DND-41 (cell line): ENCODE data around the gene DUSP15.

Experiments
- EZH2 ChIP-seq: IDR thresholded peaks from 3 replicates; pipeline ENCODE4 v1.6.1; 2012; ENCODE audit warnings: borderline replicate concordance, low read depth, mild to moderate bottlenecking, moderate library complexity, low read length, inconsistent platforms; ENCODE audit not compliant: severe bottlenecking
- TF ChIP-seq, protein P1 (sequence below): IDR thresholded peaks from 2 replicates; pipeline ENCODE4 v1.5.1; 2012; ENCODE audit warnings: borderline replicate concordance, low read length, moderate library complexity, mild to moderate bottlenecking; ENCODE audit not compliant: poor library complexity, severe bottlenecking; ENCODE audit errors: extremely low read depth

DNA sequence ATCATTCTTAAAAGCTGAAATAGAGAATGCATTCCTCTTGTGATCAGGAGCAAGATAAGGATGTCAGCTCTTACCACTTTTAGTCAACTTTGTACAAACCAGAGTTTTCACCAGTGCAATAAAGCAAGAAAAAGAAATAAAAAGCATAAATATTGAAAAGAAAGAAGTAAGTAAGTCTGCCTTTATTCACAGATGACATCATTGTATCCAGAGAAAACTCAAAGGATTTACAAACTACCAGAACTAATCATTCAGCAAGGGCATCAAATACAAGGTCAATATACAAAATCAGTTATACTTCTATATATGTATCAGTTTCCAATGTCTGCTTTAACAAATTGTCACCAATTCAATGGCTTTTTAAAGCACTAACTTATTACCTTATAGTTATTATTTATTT lies 13.5 kb upstream of the DUSP15 start:
- TF ChIP-seq EZH2: no peak
- TF ChIP-seq, protein P1, sequence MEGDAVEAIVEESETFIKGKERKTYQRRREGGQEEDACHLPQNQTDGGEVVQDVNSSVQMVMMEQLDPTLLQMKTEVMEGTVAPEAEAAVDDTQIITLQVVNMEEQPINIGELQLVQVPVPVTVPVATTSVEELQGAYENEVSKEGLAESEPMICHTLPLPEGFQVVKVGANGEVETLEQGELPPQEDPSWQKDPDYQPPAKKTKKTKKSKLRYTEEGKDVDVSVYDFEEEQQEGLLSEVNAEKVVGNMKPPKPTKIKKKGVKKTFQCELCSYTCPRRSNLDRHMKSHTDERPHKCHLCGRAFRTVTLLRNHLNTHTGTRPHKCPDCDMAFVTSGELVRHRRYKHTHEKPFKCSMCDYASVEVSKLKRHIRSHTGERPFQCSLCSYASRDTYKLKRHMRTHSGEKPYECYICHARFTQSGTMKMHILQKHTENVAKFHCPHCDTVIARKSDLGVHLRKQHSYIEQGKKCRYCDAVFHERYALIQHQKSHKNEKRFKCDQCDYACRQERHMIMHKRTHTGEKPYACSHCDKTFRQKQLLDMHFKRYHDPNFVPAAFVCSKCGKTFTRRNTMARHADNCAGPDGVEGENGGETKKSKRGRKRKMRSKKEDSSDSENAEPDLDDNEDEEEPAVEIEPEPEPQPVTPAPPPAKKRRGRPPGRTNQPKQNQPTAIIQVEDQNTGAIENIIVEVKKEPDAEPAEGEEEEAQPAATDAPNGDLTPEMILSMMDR: no peak
